Measurements from ENCODE around the gene SVBP. TPM values are rescaled to one million over a fixed set of nuclear protein-coding genes. Genes with fewer than 3 reads are reported as not detected.

The SVBP gene
- total and polyA plus RNA-seq, 2 donors (not counting 3 experiments of a cell fraction or from before 2014, with no cell fraction given): 18.1 to 24.1 TPM

DNA sequence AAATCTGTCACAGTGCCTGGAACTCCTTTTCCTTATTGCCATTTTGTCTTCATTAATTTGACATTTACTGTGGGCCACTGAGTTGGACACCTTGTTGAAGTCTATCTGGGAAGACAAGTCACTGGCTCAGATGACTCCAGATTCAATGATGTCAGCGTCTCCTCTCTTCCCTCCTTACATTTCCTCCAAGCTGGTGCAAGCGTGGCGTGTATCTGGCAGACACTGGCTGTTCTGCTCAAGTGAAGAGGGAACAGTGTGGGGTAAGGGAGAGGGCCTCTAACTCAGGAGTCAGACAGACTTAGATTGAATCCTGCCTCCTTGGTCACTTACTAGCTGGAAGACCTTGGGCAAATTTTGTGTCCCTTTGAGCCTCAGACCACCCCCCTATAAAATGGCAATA, 20.5 kb upstream of the SVBP start:
- Histone ChIP-seq H3K9me1 (replicated peaks; ENCODE audit: control insufficient read depth, extremely low read depth, insufficient read depth, low read length) (no peaks in the 10 kb centered on the region), H3K4me3 (replicated peaks in 1 of 3; ENCODE audit: insufficient read depth in 1 of 3, low read depth in 1 of 3, low read length in 3 of 3) (no peak overlapping the region), H4K20me1 (replicated peaks; ENCODE audit: control insufficient read depth, extremely low read depth, insufficient read depth, low read length) (no peaks in the 10 kb centered on the region), H3K79me2 (ENCODE audit: control insufficient read depth, insufficient read depth, low read length) (no peaks in the 10 kb centered on the region), H3K9me3 (replicated peaks; ENCODE audit: control insufficient read depth, insufficient read depth, low read length) (no peaks in the 10 kb centered on the region), H3K9ac (replicated peaks; ENCODE audit: extremely low read depth, insufficient read depth, low read length) (no peak overlapping the region), H3K27me3 (ENCODE audit: control insufficient read depth in 2 of 2, insufficient read depth in 2 of 2, low read length in 2 of 2) (no peaks in the 10 kb centered on the region), H3K4me2 (ENCODE audit: insufficient read depth, low read length) (no peak overlapping the region), H3K4me1 (ENCODE audit: control insufficient read depth, extremely low read depth, insufficient read depth, low read length) (no peaks in the 10 kb centered on the region), H3K36me3 (ENCODE audit: control insufficient read depth in 2 of 2, extremely low read depth in 1 of 2, insufficient read depth in 2 of 2, low read length in 2 of 2) (no peaks in the 10 kb centered on the region), H2AFZ (ENCODE audit: low read depth, low read length) (no peak overlapping the region), H3K27ac (ENCODE audit: insufficient read depth, low read depth, low read length) (no peak overlapping the region)
- POLR2A ChIA-PET: no interaction called here
- TF ChIP-seq POLR2AphosphoS5 (IDR thresholded peaks at IDR 0.05; ENCODE audit: insufficient read depth, low read depth, low read length) (no peak), JUN (IDR thresholded peaks at IDR 0.05; ENCODE audit: borderline replicate concordance, insufficient read depth, insufficient read length, low read depth) (no peak), GATA2 (IDR thresholded peaks at IDR 0.05; ENCODE audit: insufficient read depth, insufficient read length, low read depth, low read length) (no peak), MYC (IDR thresholded peaks at IDR 0.05; ENCODE audit: low read depth, low read length) (no peak), FOS (IDR thresholded peaks at IDR 0.05; ENCODE audit: borderline replicate concordance, insufficient read depth, low read length) (no peak), POLR2A (IDR thresholded peaks at IDR 0.05; ENCODE audit: low read depth, low read length) (no peak), EZH2 (IDR thresholded peaks at IDR 0.05; ENCODE audit: borderline replicate concordance, low read depth, low read length, severe bottlenecking) (no peak)
- TF ChIP-seq, protein P1, sequence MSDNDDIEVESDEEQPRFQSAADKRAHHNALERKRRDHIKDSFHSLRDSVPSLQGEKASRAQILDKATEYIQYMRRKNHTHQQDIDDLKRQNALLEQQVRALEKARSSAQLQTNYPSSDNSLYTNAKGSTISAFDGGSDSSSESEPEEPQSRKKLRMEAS (IDR thresholded peaks at IDR 0.05; ENCODE audit: insufficient read depth, insufficient read length): no peak
- TF ChIP-seq, protein P2, sequence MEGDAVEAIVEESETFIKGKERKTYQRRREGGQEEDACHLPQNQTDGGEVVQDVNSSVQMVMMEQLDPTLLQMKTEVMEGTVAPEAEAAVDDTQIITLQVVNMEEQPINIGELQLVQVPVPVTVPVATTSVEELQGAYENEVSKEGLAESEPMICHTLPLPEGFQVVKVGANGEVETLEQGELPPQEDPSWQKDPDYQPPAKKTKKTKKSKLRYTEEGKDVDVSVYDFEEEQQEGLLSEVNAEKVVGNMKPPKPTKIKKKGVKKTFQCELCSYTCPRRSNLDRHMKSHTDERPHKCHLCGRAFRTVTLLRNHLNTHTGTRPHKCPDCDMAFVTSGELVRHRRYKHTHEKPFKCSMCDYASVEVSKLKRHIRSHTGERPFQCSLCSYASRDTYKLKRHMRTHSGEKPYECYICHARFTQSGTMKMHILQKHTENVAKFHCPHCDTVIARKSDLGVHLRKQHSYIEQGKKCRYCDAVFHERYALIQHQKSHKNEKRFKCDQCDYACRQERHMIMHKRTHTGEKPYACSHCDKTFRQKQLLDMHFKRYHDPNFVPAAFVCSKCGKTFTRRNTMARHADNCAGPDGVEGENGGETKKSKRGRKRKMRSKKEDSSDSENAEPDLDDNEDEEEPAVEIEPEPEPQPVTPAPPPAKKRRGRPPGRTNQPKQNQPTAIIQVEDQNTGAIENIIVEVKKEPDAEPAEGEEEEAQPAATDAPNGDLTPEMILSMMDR (IDR thresholded peaks at IDR 0.05; ENCODE audit: extremely low read depth in 1 of 2, insufficient read depth in 1 of 2, low read depth in 1 of 2, low read length in 2 of 2): no peak
- intact Hi-C loops (cut with micrococcal nuclease): no loop called here
- CTCF ChIA-PET: interaction anchor here (0.9 to 1.3 kb wide), 2 partner anchors 9 to 17 kb away, joined by 3 to 4 read pairs; partner anchors contain the start of gene ZNF691
- FAIRE-seq: no peak
- dilution Hi-C loops (cut with MboI; ENCODE audit: extremely low pct_ligation_motif_present, low sequenced_read_pairs): no loop called here
- BruUV-seq (replicated peaks): no TSS peak
- DNase-seq (ENCODE audit: low read depth, low spot score): no peak
